ENCODE data around the gene NCAPG2.

NCAPG2 gene

DNA sequence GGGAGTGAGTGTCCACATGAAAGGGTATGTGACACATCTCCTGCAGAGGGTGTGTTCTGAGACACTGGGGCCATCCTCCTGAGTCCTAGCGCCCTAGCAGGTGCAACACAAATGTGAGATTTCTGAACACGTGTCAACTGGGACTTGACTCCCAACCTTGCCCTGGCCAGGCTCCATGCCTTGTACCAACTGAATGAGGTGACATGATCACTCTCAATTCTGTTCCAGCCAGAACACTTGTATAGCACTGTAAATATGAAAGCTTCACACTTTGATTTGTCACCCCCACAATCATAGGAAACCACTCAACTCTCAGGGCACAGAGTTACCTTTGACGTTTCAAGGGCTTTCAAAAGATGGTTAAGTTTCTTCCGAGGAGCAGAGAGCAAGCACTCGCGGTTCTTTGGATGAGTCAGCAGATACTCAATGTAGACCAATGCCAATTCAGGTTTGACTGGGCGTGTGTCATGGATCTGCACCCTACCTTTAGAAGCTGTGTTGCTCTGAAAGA lies 48.6 kb downstream of the NCAPG2 start:
- Histone ChIP-seq H3K27ac (ENCODE audit: poor library complexity, severe bottlenecking) (no peak overlapping the region), H3K27me3 (ENCODE audit: insufficient read depth, poor library complexity, severe bottlenecking) (no peaks in the 10 kb centered on the region), H3K36me3 (ENCODE audit: low read depth) (peaks cover 61% of the 10 kb centered on the region), H3K4me1 (ENCODE audit: insufficient read depth, poor library complexity, severe bottlenecking) (no peaks in the 10 kb centered on the region), H3K9me3 (ENCODE audit: severe bottlenecking) (no peaks in the 10 kb centered on the region), H3K4me3 (ENCODE audit: severe bottlenecking) (no peak overlapping the region)
- no peak for ATAC-seq (ENCODE audit: low read depth)
- no peak for TF ChIP-seq CTCF (IDR thresholded peaks at IDR 0.05; ENCODE audit: poor library complexity, severe bottlenecking)
- DNase-seq (ENCODE audit: low spot score) = no peak

- Histone ChIP-seq H3K27me3 (ENCODE audit: insufficient read depth, poor library complexity, severe bottlenecking) (no peaks in the 10 kb centered on the region), H3K36me3 (ENCODE audit: low read depth) (peaks cover 63% of the 10 kb centered on the region), H3K4me1 (ENCODE audit: insufficient read depth, poor library complexity, severe bottlenecking) (no peaks in the 10 kb centered on the region), H3K27ac (ENCODE audit: poor library complexity, severe bottlenecking) (no peak overlapping the region), H3K9me3 (ENCODE audit: severe bottlenecking) (no peaks in the 10 kb centered on the region), H3K4me3 (ENCODE audit: severe bottlenecking) (no peak overlapping the region)
- no peak for TF ChIP-seq CTCF (IDR thresholded peaks at IDR 0.05; ENCODE audit: poor library complexity, severe bottlenecking)
- DNase-seq (ENCODE audit: low spot score) (no peak), ATAC-seq (ENCODE audit: low read depth) (no peak)
These were observed 49.1 kb downstream of the NCAPG2 start for GRCh38 chr7:158655507-158655906.

DNA sequence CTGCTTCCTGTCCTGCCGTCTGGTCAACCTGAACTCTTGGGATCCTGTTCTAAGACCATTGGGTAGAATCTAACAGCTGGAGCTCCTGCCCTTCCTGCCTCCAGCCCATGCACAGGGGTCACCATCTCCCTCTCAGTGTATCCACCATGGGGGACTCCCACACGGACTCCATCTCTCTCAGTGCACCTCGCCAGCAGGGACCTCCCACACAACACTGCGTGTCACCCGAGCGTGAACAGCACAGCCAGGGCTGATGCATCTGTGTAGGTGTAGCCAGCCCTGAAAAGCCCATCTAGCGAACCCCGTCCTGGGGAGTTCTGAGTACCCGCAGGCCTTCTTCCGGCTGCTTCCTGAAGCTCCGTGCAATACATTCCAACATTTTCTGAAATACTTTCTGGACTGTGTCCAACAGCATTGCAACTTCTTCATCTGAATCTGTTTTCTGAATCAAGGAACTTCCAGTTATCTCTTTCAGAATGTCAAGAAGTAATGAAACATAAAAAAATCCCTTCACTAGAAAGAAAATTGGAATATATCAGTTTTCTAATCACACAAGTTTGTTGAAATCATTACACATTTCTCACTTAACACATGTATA lies 52.5 kb downstream of the NCAPG2 start:
- ATAC-seq (ENCODE audit: low read depth) = no peak
- Histone ChIP-seq H3K4me1 (ENCODE audit: insufficient read depth, poor library complexity, severe bottlenecking) (peaks cover 11% of the 10 kb centered on the region), H3K9me3 (ENCODE audit: severe bottlenecking) (no peaks in the 10 kb centered on the region), H3K27me3 (ENCODE audit: insufficient read depth, poor library complexity, severe bottlenecking) (no peaks in the 10 kb centered on the region), H3K27ac (ENCODE audit: poor library complexity, severe bottlenecking) (no peak overlapping the region), H3K36me3 (ENCODE audit: low read depth) (peaks cover 71% of the 10 kb centered on the region), H3K4me3 (ENCODE audit: severe bottlenecking) (no peak overlapping the region)
- no peak for DNase-seq (ENCODE audit: low spot score)
- no peak for TF ChIP-seq CTCF (IDR thresholded peaks at IDR 0.05; ENCODE audit: poor library complexity, severe bottlenecking)

- H3K4me3 ChIP-seq (ENCODE audit: severe bottlenecking) = no peak overlapping the region
- DNase-seq (ENCODE audit: low spot score) (no peak), ATAC-seq (ENCODE audit: low read depth) (no peak; the same call in 2 of the 3 replicates)
- no peaks in the 10 kb centered on the region for H3K9me3 ChIP-seq (ENCODE audit: severe bottlenecking)
- H3K36me3 ChIP-seq (ENCODE audit: low read depth) = peaks cover 71% of the 10 kb centered on the region
- peak overlapping the region; percentile 49 for H3K27ac ChIP-seq (ENCODE audit: poor library complexity, severe bottlenecking)
- no peak for TF ChIP-seq CTCF (IDR thresholded peaks at IDR 0.05; ENCODE audit: poor library complexity, severe bottlenecking)
- H3K27me3 ChIP-seq (ENCODE audit: insufficient read depth, poor library complexity, severe bottlenecking) = no peaks in the 10 kb centered on the region
- peaks cover 11% of the 10 kb centered on the region for H3K4me1 ChIP-seq (ENCODE audit: insufficient read depth, poor library complexity, severe bottlenecking)
These were observed 53.8 kb downstream of the NCAPG2 start for GRCh38 chr7:158650821-158651225.

DNA sequence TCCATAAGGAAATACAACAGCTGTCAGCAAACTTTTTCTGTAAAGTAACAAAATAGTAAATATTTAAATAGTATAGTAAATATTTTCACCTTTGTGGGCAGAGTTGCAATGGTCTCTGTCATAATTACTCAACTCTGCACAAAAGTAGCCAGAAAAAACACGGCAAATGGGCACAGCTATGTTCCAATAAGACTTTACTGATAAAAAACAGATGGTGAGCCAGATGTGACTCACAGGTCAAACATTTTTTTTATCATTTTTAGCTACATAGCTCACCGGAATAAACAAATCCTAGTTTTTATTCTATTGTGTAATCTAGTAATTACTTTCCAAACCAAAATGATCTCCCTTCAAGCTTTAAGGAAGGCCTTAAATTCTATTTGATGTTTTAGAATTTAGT lies 55.3 kb downstream of the NCAPG2 start:
- TF ChIP-seq CTCF (IDR thresholded peaks at IDR 0.05; ENCODE audit: poor library complexity, severe bottlenecking) = no peak
- peak overlapping the region; percentile 49 for H3K27ac ChIP-seq (ENCODE audit: poor library complexity, severe bottlenecking)
- peaks cover 11% of the 10 kb centered on the region for H3K4me1 ChIP-seq (ENCODE audit: insufficient read depth, poor library complexity, severe bottlenecking)
- H3K4me3 ChIP-seq (ENCODE audit: severe bottlenecking) = no peak overlapping the region
- no peaks in the 10 kb centered on the region for H3K9me3 ChIP-seq (ENCODE audit: severe bottlenecking)
- peaks cover 75% of the 10 kb centered on the region for H3K36me3 ChIP-seq (ENCODE audit: low read depth)
- H3K27me3 ChIP-seq (ENCODE audit: insufficient read depth, poor library complexity, severe bottlenecking) = no peaks in the 10 kb centered on the region
- peak; percentile 86 for ATAC-seq (ENCODE audit: low read depth)
- no peak for DNase-seq (ENCODE audit: low spot score)
